ENCODE results near the gene SMIM3.
"Not testable (repeated sequence)": the region's sequence is repeated elsewhere in the genome, so short reads cannot be mapped to it uniquely, and the experiment has no call there.

SMIM3 gene

DNA sequence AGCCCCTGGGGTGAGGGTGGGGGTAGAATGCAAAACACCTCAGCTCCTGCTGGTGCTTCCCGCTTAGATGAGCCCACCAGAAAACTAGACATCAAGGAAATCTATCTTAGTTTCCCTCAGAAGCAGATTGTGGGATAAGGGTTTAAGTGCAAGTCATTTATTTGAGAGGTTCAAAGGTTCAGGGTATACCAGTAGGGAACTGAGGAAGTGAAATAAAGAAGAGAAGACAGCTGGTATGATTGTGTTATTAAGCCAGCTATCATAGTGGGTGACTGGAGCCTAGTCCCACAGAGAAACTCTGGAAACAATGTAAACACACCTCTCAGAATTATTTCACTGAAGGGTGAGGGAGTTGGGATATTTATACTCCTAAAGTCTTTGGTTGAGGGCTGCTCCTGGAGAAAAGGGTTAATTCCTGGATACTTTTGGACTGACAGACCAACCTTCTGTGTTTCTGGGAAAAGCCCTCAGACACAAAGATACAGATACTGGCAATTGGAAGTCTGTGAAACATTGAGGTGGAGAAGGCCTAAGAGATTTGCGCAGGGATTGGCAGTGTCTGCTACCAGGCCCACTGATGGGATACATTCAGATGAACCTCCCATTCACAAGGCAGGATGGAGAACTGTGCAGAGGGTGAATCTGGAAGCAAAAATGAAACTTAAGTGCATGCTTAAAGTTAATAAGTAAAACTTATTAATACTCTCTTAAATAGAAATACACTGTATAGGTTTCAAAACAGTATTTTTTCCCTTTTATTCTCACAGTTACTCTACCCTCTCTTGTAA lies 13.4 kb upstream of the SMIM3 start:
- DNase-seq (ENCODE audit: low read depth): no peak

DNA sequence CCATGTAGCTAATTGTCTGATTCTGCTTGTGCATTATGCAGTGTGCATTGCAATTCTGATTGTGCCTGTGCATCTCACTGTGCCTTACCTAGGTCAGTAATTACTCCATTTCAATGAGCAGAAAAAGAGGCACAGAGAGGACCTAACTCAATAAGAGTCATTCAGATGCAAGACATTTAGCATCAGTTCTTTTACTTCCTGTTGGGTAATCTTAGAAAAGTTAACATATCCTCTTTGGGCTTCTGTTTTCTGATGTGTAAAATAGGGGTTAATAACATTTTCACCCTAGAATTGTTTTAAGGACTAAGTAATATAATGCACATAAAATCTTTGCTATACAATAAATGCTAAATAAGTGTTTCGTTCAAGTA lies 12.8 kb upstream of the SMIM3 start:
- DNase-seq (ENCODE audit: low read depth): no peak

DNA sequence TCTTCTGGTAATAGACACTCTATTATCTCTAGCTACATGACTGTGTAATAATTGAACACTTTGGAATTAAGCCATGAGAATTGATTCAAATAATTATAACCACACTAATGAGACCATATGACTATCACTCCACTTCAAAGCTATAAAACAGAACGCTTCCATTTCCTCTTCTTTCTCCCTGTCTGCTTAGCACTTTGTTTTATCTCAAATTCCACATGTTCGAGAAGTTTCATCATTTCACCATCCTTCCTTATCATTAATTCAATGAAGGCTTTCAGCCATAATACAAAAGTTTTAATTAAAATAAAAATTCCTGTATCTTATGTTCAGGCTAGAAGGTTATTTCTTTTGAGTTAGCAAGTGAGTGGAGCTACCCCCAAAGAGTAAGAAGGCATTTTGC lies 12.3 kb upstream of the SMIM3 start:
- DNase-seq (ENCODE audit: low read depth): no peak

DNA sequence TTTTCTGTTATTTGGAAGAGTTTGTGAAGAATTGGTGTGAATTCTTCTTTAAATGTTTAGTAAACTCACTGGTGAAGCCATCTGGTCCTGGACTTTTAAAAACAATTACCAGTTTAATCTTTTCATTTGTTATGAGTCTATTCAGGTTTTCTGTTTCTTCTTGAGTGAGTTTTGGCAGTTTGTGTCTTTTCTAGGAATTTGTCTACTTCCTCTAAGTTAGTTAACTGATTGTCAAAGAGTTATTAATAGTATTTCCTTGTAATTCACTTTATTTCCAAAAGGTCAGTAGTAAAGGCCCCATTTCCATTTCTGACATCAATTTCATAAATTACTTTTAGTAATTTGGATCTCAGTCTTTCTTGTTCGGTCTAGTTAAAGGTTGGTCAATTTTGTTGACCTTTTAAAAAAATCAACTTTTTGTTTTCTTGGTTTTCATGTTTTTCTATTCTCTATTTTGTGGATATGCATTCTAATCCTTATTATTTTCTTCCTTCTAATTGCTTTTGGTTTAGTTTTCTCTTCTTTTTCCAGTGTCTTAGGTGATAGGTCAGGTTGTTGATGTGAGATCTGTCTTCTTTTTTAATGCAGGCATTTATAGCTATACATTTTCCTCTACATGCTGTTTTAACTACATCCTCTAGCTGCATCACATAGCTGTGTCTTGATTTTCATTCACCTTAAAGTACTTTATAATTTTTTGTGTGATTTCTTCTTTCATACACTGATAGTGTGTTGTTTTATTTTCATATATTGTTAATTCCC lies 7.3 kb upstream of the SMIM3 start:
- no peak for DNase-seq (ENCODE audit: low read depth)

DNA sequence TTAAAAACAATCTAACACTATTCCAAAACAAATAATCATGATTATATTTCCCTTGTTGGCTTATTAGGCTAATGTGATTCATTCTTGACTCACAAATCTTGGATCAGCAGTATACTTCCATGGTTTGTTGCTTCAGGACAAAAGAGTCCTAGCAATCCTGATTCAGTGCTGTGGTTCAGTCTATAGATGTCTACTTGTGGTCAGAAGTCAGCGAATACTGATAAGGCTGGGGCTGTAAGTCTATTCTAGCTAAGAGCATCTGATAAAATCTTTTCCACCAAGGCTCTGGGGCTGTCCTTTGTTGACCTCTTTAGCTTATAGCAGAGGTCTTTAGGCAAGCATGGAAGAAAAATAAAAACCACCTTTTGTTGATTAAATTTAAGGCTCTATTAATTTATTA lies 4.4 kb upstream of the SMIM3 start:
- DNase-seq (ENCODE audit: low read depth): no peak

DNA sequence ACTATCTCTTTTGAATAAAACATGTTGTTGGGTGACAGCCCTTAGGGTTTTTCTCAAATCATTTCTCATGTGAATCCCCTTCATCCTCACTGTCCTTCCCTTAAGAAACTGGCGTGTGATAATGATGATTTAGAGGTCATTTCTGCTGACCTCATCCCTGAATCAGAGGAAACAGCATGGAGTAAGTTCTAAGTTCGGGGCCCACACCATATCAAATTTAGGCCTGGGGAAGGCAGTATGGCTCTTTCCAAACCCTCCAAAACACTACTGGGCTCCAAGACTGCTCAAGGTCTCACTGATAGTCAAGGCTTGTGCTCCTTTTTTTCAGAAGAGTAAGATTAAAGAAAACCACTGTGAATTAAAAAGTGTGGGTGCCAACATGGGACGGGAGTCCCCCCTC lies 872 bp upstream of the SMIM3 start:
- no peak for DNase-seq (ENCODE audit: low read depth)

DNA sequence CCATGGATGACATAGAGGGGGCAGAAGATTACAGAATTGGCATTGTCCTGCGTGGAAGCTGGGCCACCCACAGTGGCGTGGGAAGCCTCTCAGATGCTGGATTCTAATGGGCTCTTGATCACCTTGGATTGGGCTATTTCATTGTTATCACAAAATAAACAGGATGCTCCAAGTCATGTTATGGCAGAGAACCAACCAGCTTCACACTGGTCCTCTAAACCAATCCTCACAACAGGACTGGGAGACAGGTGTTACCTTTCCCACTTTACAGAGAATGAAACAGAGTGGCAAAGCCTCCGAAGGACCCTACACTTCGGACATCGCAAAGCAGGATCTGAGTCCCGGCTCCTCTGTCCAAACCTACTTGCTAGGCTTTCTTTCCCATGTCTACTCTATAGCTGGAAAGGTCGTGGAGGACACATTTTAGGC lies 455 bp upstream of the SMIM3 start:
- DNase-seq (ENCODE audit: low read depth): no peak

DNA sequence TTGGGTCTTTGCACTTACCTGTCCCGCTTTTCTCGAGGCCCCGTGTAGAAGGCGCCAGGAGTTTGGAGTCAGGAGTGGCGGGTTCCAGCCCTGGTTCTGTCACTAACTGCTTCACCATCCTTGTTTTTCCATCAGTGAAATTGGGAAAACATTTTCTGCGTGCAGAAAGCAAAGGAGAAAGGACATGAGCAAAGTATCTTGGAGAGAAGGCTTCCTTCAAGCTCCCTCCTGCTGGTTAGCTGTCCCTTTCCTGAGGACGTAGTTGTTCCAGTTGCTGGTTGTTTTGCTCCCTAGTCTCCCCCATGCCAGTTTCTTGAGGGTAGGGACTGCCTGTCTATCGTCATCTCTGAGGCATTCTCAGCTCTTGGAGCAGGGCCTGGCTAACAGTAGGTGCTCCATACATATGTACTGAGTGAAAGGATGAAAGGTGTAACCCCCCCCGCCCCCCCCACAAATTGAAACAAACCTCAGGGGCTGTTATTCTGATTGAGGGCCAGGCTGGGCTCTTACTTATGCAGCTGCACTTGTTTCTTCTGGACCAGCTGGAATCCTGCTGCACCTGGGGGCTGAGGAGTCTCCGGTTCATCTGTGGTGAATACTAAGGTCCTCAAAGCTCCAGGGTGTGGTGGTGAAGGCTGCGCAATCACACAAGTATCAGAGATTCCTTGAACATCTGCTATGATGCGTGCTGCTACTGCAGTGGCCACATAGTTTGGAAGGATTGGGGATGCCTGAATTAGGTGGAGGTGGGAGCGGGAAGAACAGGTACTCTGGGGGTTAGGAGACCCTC lies 1.0 kb downstream of the SMIM3 start:
- DNase-seq (ENCODE audit: low read depth): no peak

DNA sequence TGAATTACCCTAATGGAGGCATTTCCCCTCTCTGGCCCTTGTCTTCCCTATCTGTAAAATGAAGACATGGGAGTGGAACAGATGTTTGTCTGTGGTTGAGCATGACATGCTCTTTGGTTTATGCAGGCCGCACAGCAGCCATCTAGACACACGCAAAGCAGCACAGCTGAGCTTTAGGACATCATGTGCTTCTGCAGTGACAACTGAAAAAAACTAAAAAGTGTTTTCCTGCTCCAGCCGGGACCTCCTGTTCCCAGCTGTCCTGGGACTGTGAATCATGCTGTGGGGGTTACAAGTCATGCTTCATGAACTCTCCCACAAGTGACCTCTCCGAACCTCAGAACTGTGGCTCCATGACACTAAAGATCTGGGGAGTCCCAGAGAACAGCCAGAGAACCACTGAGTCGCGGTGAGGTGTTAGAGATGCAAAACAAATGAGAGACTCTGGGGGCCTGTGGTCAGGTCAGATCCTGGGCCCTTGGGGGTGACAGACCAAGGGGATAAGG lies 1.7 kb downstream of the SMIM3 start:
- DNase-seq (ENCODE audit: low read depth): no peak

DNA sequence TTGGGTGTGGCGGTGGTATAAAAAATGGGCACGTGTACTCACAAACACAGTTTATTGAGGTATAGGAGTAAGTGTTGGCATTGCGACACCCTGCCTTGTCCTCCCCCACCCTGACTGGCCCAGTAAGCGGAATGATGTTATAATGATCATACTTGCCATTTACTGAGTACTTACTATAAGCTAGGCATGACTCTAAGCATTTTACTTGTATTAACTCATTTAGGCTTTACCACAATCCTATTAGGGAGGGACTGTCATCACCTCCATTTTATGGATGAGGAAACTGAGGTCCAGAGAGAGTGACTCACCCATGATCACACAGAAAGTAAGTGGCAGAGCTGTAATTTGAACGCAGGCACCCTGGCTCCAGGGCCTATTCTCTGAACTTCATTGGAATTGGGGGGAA lies 2.3 kb downstream of the SMIM3 start:
- DNase-seq (ENCODE audit: low read depth): no peak

DNA sequence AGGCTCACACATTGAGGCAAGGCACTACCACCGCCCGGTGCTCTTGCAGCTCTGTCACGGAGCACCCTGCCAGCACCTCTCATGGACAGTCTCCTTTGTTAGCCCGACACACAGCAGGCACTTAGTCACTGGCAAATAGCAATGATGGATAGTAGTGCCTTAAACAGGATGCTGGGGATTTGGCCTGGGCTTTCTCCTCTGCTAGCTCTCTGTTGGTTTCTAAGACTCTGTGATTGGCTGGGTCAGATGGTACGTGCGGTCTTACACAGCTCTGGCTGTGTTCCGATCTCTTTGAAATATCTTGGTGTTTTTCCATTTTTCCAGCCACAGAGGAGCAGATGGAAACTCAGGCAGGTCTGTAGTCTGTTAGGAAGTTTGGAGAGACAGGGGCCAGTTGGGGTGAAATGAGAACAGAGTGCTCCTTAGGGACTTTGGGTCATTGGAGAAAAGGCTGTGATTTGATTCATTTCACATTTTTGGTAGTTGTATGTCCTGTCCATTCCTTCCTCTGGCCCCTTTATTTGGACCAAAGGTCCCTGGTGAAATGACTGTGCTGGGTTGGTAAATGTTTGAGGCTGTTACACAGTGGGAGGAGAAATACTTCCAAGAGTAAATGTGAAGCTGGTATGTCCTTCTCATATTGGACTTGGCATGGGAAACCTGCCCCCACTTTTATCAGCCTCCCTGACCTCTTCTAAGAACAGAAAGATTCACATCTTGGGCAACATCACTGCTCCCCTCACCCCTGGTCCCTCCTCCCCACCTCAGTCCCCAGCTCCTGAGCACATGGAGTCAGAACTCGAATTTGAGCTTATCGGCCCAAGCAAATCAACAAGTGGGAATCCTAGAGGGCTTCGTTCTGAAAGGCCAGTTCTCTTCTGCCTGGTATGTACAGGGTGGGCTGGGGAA lies 3.4 kb downstream of the SMIM3 start:
- no peak for DNase-seq (ENCODE audit: low read depth)

DNA sequence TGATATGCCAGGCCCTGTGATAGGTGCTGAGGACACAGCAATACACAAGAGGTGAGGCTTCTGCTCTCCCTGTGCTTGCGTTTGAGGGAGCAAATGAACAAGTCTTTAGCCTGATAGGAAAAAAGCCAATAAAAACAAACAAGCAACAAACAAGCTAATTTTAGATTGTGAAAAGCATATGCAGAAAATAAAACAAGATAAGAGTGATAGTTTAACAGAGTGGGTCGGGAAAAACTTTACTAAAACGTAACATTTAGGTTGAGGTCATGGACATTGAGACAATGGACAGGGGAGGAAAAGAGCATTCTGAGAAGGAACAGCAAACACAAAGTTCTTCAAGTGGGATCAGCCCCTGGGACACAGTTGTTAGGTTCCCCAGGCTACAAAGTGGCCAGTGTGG lies 4.3 kb downstream of the SMIM3 start:
- no peak for DNase-seq (ENCODE audit: low read depth)

DNA sequence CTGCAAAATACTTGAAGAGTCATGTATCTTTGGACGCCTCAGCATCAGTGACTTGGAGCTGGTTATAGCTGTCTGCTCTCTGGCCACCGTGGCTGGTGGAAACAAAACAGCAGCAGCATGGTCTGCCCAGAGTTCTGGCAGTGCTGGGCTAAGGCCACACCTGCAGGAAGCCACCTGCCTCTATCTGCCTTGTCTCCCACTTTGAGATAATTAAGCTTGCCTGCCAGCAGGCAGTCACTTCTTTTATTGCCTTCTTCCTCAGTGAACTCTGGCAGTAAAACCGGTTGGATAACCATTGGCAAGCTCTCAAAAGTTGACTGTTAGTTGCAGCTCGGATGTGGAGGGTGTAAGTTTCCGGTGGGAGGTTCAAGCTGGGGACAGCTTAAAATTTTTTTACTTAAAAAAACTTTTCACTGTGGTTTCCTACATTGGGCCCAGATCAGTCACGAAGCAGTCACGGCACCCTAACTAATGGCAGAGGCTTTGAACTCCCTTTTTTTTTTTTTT lies 4.9 kb downstream of the SMIM3 start:
- DNase-seq (ENCODE audit: low read depth): no peak

DNA sequence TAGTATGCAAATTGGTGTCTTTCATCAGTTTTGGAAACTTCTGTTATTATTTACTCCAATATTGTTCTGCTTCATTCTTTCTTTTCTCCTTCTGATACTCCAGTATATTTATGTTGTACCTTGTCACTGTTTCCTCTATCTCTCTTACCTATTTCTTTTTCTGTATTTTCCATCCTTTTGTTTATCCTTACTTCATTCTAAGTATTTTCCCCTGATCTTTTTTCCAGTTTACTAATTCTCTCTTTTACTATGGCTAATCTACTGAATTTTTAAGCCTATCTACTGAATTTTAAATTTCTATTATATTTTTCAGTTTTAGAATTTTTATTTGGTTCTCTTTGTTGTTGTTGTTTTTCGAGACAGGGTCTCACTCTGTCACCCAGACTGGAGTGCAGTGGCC lies 7.4 kb downstream of the SMIM3 start:
- DNase-seq (ENCODE audit: low read depth): no peak

DNA sequence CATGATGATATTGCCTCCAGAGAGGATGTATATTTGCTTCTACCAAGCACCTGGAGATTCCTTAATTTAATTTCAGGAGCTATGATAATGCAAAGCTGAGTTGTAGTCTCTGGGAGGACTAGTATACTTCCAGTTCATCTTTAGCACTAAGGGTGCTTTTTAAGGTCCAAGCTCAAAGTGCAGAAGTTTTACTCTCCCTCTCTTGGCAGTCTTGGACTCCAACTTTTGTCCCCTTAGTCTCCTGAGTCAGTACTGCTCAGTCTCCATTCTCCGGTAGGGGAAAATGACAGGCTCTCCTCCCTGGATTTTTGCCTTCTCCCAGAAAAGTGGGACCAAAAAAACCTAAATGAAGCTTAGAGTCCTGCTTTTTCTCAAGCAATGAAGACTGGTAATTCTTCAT lies 8.3 kb downstream of the SMIM3 start:
- DNase-seq (ENCODE audit: low read depth): no peak

DNA sequence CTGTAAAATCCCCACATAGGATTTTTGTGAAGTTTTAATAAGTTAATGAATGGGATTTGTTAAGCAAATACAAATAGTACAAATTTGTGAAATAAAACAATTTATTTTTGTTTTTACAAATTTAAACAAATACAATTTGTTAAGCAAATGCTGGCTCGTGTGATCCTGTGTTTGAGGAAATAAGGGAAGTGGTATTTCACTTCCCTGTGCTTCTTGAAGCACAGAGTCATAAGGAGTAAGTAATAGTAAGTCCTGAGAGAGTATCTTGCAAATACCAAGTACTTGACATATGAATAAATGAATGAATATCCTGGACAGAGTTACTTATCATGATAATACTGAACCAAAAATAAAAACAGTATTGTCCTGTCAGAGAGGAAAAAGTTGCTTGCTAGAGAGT lies 9.1 kb downstream of the SMIM3 start:
- no peak for DNase-seq (ENCODE audit: low read depth)

DNA sequence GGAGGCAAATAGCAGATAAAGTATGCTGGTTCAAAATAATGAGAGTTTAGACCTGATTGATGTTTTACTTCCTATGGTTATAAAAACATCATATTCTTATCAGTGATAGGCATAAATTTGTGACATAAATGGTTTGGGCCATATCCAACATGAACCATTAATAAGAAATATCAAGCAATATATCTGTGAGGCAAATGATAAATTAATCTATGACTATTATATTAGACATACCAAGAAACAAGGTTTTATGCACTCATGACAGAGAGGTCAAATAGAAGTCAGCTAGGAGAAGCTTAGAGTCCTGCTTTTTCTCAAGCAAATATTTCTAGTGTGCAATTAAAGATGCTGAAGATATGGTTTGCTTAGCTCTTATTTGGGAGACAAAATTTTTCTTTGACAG lies 10.4 kb downstream of the SMIM3 start:
- DNase-seq (ENCODE audit: low read depth): no peak

DNA sequence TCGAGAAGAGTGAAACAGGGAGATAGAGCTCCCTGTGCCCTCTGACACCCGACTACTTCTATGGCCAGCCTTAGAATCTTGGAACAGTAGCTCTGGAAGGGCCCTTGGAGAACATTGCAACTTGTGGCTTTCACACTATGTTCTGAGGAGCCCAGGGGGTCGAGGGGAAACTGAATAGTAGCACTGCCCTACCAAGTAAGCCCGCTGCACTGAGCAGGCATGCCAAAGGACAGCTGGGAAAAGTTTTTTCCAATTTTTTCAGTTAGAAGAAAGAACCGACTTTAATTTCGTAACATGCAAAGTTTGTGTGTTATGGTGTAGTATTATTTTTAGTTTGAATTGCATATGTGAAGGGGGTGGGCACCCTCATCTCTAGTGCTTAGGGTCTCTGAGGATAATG lies 10.9 kb downstream of the SMIM3 start:
- DNase-seq (ENCODE audit: low read depth): no peak

DNA sequence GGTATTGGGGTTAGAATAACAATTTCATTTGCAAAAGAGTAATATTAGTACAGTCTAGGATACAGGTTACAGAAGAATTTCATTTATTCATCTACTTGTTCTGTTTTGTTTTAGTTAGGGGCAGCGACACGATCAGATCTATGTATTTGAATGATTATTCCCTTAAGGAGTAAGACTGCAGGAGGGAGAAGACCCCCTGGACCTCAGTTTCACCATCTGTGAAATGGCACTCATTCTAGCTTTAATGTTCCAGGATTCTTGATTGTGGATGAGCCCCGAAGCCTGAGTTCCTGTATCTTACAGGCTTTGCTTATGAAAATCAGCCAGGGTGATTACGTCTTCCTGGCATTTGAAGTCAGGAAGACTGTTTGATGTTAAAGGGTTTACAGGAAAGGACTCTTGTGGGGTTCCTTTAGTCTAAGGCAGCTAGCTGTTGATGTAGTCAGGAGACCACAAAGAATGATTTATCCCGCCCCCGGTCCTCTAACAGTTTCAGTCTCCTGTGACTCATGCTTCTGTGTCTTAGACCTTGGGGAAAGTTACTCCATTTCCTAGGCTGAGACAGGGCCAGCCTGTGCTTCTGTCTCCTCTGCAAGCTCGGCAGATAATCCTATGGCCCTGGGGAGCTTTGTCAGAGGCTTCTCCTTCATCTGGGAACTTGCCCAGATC lies 11.5 kb downstream of the SMIM3 start:
- DNase-seq (ENCODE audit: low read depth): no peak

DNA sequence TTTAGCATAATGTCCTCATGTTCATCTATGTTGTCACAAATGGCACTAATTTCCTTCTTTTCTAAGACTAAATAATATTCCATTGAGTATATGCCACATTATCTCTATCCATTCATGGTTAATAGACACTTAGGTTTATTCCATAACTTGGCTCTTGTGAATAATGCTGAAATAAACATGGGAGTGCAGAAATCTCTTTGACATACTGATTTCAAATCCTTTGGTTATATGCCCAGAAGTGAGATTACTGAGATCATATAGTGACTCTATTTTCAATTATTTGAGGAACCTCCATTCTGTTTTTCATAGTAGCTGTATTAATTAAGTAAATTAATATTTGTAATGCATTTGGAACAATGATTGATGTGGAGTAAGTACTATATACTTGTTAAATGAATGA lies 13.0 kb downstream of the SMIM3 start:
- DNase-seq (ENCODE audit: low read depth): no peak

DNA sequence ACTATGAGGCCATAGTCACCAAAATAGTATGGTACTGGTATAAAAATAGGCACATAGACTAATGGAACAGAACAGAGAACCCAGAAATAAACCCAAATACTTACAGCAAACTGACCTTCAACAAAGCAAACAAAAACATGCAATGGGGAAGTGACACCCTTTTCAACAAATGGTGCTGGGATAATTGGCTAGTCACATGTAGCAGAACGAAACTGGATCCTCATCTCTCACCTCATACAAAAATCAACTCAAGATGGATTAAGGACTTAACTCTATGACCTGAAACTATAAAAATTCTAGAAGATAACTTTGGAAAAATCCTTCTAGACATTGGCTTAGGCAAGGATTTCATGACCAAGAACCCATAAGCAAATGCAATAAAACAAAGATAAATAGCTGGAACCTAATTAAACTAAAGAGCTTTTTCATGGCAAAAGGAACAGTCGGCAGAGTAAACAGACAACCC lies 14.9 kb downstream of the SMIM3 start:
- not testable (repeated sequence) for DNase-seq (ENCODE audit: low read depth)
